A673 (cell line): ENCODE results near the gene PYY.

ENCODE experiments used
- CTCF ChIP-seq: fragments of 300-800, 200-600 bp; sonication (generic); conservative IDR thresholded peaks from 2 replicates; pipeline ENCODE4 v1.5.1; 2017; ENCODE audit warnings: low read depth, mild to moderate bottlenecking, antibody characterized with exemption, low read length, moderate library complexity, mixed read lengths
- EZH2 ChIP-seq: fragments of 200-600 bp; sonication (generic); IDR thresholded peaks from 2 replicates; pipeline ENCODE4 v1.6.1; 2017; ENCODE audit warnings: borderline replicate concordance, low read depth, mild to moderate bottlenecking, mixed read lengths, antibody characterized with exemption, low read length; ENCODE audit not compliant: poor library complexity, severe bottlenecking

DNA sequence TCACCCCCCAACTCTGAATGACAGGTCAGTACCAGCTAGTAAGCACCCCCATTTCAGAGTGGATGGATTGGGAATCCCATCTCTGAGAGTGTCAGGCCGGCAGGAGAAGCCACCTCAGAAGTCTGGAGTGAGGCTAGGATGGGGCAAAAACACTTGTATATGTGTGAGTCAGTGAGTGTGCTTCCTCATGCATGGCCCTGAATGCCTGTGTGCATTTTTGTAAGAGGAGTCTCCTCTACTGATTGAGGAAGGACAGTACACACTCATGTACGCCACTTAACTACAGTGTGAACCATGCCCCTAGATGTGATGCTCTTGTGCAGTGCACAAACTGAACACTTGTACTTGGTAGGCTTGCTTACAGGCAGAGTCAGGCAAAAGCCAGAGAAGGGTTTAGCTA lies 28.4 kb upstream of the PYY start:
- TF ChIP-seq CTCF (no peak), EZH2 (no peak)
